Measurements from ENCODE around the gene CPVL.

The CPVL gene

GRCh38 chr7:29065181-29065857 is 81.0 kb downstream of the CPVL start:
- no peak for TF ChIP-seq CTCF (IDR thresholded peaks at IDR 0.05; ENCODE audit: low read depth, low read length)
- no peak overlapping the region for H3K4me3 ChIP-seq (ENCODE audit: low read depth, low read length)

GRCh38 chr7:29063872-29064271 is 82.5 kb downstream of the CPVL start:
- no peak for TF ChIP-seq CTCF (IDR thresholded peaks at IDR 0.05; ENCODE audit: low read depth, low read length)
- H3K4me3 ChIP-seq (ENCODE audit: low read depth, low read length), result no peak overlapping the region

- H3K4me3 ChIP-seq (ENCODE audit: low read depth, low read length), result no peak overlapping the region
- no peak for TF ChIP-seq CTCF (IDR thresholded peaks at IDR 0.05; ENCODE audit: low read depth, low read length)
These were observed 83.1 kb downstream of the CPVL start for GRCh38 chr7:29063236-29063635.

GRCh38 chr7:29053105-29053872 is 93.0 kb downstream of the CPVL start:
- no peak for TF ChIP-seq CTCF (IDR thresholded peaks at IDR 0.05; ENCODE audit: low read depth, low read length)
- H3K4me3 ChIP-seq (ENCODE audit: low read depth, low read length), result no peak overlapping the region

GRCh38 chr7:29046978-29047377 is 99.4 kb downstream of the CPVL start:
- no peak for TF ChIP-seq CTCF (IDR thresholded peaks at IDR 0.05; ENCODE audit: low read depth, low read length)
- H3K4me3 ChIP-seq (ENCODE audit: low read depth, low read length), result no peak overlapping the region

GRCh38 chr7:29045258-29046086 is 100.9 kb downstream of the CPVL start:
- no peak for TF ChIP-seq CTCF (IDR thresholded peaks at IDR 0.05; ENCODE audit: low read depth, low read length)
- H3K4me3 ChIP-seq (ENCODE audit: low read depth, low read length), result no peak overlapping the region
